ENCODE data around the gene MESP2. TPM values are rescaled to one million over a fixed set of nuclear protein-coding genes. Genes with fewer than 3 reads are reported as not detected.
A peak's percentile ranks its signal among the peaks of the same experiment; 100 is the strongest.

MESP2 gene
- total and polyA plus RNA-seq, 2 of the 8 experiments (the other 6 are each of a cell fraction or from before 2014, with no cell fraction given): 0.35 to 0.80 TPM

GRCh38 chr15:89758283-89758682 is 17.8 kb upstream of the MESP2 start:
- Histone ChIP-seq H4K8ac (ENCODE audit: extremely low read depth, insufficient read depth, low read length) (peak overlapping the region; percentile 43), H3K9ac (replicated peaks in 1 of 4; ENCODE audit: extremely low read depth in 1 of 4, low read depth in 3 of 4, low read length in 3 of 4) (no peak overlapping the region)

More at GRCh38 chr15:89758283-89758682, 17.8 kb upstream of the MESP2 start:
- POLR2A ChIA-PET (ENCODE audit: partially characterized antibody): no interaction called here
- Histone ChIP-seq H3K4me2 (ENCODE audit: insufficient read depth in 1 of 2, low read depth in 2 of 2, low read length in 2 of 2) (no peak overlapping the region), H3K23ac (ENCODE audit: insufficient read length) (no peak overlapping the region), H4K5ac (ENCODE audit: insufficient read length, low read depth, low read length) (no peak overlapping the region), H3K9me3 (ENCODE audit: insufficient read depth in 2 of 2, low read depth in 1 of 2, low read length in 1 of 2) (no peaks in the 10 kb centered on the region), H4K20me1 (replicated peaks in 1 of 2; ENCODE audit: control insufficient read depth in 1 of 2, insufficient read depth in 2 of 2, low read length in 2 of 2) (no peaks in the 10 kb centered on the region), H2BK5ac (ENCODE audit: low read depth, low read length) (no peak overlapping the region), H2BK12ac (ENCODE audit: low read depth, low read length) (no peak overlapping the region), H2AFZ (ENCODE audit: low read length) (no peak overlapping the region), H3K27ac (ENCODE audit: low read depth, low read length) (no peak overlapping the region), H2BK120ac (replicated peaks; ENCODE audit: low read depth, low read length) (no peak overlapping the region), H2AK5ac (ENCODE audit: low read depth, low read length) (no peak overlapping the region), H3K79me2 (ENCODE audit: control insufficient read depth in 1 of 2, insufficient read depth in 2 of 2, low read length in 2 of 2) (no peaks in the 10 kb centered on the region), H2BK20ac (ENCODE audit: low read length) (no peak overlapping the region), H4K91ac (replicated peaks; ENCODE audit: insufficient read length, low read length) (no peak overlapping the region), H3K56ac (replicated peaks; ENCODE audit: insufficient read length, low read depth, low read length) (no peak overlapping the region), H2BK15ac (ENCODE audit: low read length) (no peak overlapping the region), H3K23me2 (ENCODE audit: low read depth, low read length) (no peaks in the 10 kb centered on the region; the same call in 1 of the 2 replicates), H3K36me3 (ENCODE audit: control insufficient read depth in 2 of 4, insufficient read depth in 4 of 4, low read length in 3 of 4) (no peaks in the 10 kb centered on the region), H3K18ac (ENCODE audit: extremely low read depth, low read length) (no peak overlapping the region), H3K4ac (replicated peaks; ENCODE audit: insufficient read length, low read depth, low read length) (no peak overlapping the region), H3K4me3 (ENCODE audit: extremely low read depth in 1 of 4, insufficient read depth in 2 of 4, low read depth in 3 of 4, low read length in 4 of 4) (no peak overlapping the region), H3K14ac (ENCODE audit: insufficient read length) (no peak overlapping the region), H3K4me1 (replicated peaks in 1 of 4; ENCODE audit: control insufficient read depth in 3 of 4, insufficient read depth in 4 of 4, low read length in 3 of 4) (peaks cover 0 to 2% (median 0%) of the 10 kb centered on the region in 4 experiments; a peak in 3 of 7 replicates), H3K79me1 (ENCODE audit: low read depth, low read length) (no peaks in the 10 kb centered on the region), H3K27me3 (replicated peaks in 1 of 4; ENCODE audit: control insufficient read depth in 3 of 4, extremely low read depth in 1 of 4, insufficient read depth in 3 of 4, low read length in 3 of 4) (no peaks in the 10 kb centered on the region; a peak in 2 of 7 replicates)
- CTCF ChIA-PET (ENCODE audit: partially characterized antibody): interaction anchor here (1.7 to 10.6 kb wide), 5 partner anchors 8 to 130 kb away, joined by 7 to 153 read pairs (median 9); partner anchors contain the start of gene MESP2
- no peak for FAIRE-seq
- no peak for DNase-seq (ENCODE audit: low read depth in 1 of 2, low spot score in 2 of 2)
- 83% methylated on average over 7 of the region's 8 CpGs; no CpG with 5 or more reads in 1 of the 2 experiments for WGBS, 2 experiments (ENCODE audit: extremely low coverage in 1 of 2, insufficient coverage in 1 of 2, insufficient read length in 1 of 2, insufficient replicate concordance in 2 of 2, low coverage in 1 of 2, low lambda C conversion rate in 2 of 2, missing lambda C conversion rate in 1 of 2)
